ENCODE results near the gene JAKMIP2.

JAKMIP2 gene

DNA sequence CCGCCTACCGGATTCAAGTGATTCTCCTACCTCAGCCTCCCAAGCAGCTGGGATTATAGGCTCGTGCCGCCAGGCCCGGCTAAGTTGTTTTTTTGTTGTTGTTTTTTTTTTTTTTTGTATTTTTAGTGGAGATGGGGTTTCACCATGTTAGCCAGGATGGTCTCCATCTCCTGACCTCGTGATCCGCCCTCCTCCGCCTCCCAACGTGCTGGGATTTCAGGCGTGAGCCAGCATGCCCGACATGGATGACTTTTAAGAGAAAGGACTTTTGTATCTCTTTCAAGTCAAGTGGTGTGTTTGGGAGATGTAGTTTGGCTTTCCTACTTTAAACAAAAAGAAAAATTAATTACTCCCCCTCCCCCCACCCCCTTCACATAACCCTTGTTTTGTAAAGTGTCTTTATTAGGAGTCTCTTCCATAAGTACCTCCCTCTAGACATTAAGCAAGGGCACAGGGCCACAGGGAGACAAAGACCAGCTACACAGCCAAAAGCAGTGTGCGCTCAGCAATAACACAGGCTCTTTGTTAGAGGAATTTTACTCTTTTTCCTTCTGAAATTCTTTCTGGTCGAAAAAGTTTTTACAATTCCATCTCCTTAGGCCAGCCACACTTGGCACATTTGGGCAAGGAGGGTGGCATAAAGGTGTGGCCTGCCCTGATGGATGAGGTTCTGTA is 31.2 kb downstream of the JAKMIP2 start:
- no peak for TF ChIP-seq CTCF (IDR thresholded peaks at IDR 0.05; ENCODE audit: control insufficient read depth, extremely low read depth, insufficient read depth)
- no peak overlapping the region for H3K4me3 ChIP-seq (ENCODE audit: low read depth, low read length)
- no peak for DNase-seq (ENCODE audit: low read depth)

DNA sequence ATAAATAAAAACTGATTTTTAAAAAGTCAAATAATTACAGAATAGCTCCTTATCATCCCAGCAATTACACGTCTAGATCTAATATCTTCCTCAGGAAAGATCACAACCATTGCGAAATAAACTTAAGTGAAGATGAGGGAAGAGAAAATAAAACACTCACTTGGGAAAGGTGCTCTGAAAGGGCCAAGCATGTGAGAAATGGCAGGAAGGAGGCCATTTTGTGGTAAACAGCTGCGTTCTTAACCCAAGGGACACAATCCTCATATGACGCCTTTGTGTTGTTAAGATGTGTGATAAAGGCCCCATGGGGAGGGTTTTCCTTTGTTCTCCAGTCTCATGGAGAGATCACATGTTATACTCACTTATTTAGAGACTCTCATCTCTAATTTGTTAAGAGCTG is 32.5 kb downstream of the JAKMIP2 start:
- no peak overlapping the region for H3K4me3 ChIP-seq (ENCODE audit: low read depth, low read length)
- no peak for DNase-seq (ENCODE audit: low read depth)
- no peak for TF ChIP-seq CTCF (IDR thresholded peaks at IDR 0.05; ENCODE audit: control insufficient read depth, extremely low read depth, insufficient read depth)

- no peak for TF ChIP-seq CTCF (IDR thresholded peaks at IDR 0.05; ENCODE audit: control insufficient read depth, extremely low read depth, insufficient read depth)
- H3K4me3 ChIP-seq (ENCODE audit: low read depth, low read length): no peak overlapping the region
- no peak for DNase-seq (ENCODE audit: low read depth)
Observed at GRCh38 chr5:147748590-147748989, 33.9 kb downstream of the JAKMIP2 start.

GRCh38 chr5:147746986-147747385 is 35.5 kb downstream of the JAKMIP2 start:
- DNase-seq (ENCODE audit: low read depth): no peak
- no peak for TF ChIP-seq CTCF (IDR thresholded peaks at IDR 0.05; ENCODE audit: control insufficient read depth, extremely low read depth, insufficient read depth)

GRCh38 chr5:147743678-147744374 is 38.7 kb downstream of the JAKMIP2 start:
- no peak overlapping the region for H3K4me3 ChIP-seq (ENCODE audit: low read depth, low read length)
- TF ChIP-seq CTCF (IDR thresholded peaks at IDR 0.05; ENCODE audit: control insufficient read depth, extremely low read depth, insufficient read depth): no peak
- DNase-seq (ENCODE audit: low read depth): no peak

More at GRCh38 chr5:147746986-147747385, 35.5 kb downstream of the JAKMIP2 start:
- no peak overlapping the region for H3K4me3 ChIP-seq (ENCODE audit: low read depth, low read length)

GRCh38 chr5:147743012-147743411 is 39.5 kb downstream of the JAKMIP2 start:
- no peak for DNase-seq (ENCODE audit: low read depth)
- H3K4me3 ChIP-seq (ENCODE audit: low read depth, low read length): no peak overlapping the region
- no peak for TF ChIP-seq CTCF (IDR thresholded peaks at IDR 0.05; ENCODE audit: control insufficient read depth, extremely low read depth, insufficient read depth)
